Measurements from ENCODE around the gene OR10C1. TPM values are rescaled to one million over a fixed set of nuclear protein-coding genes. Genes with fewer than 3 reads are reported as not detected.
"Not testable (repeated sequence)": the region's sequence is repeated elsewhere in the genome, so short reads cannot be mapped to it uniquely, and the experiment has no call there.

OR10C1 gene, protein sequence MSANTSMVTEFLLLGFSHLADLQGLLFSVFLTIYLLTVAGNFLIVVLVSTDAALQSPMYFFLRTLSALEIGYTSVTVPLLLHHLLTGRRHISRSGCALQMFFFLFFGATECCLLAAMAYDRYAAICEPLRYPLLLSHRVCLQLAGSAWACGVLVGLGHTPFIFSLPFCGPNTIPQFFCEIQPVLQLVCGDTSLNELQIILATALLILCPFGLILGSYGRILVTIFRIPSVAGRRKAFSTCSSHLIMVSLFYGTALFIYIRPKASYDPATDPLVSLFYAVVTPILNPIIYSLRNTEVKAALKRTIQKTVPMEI
- not detected for polyA plus RNA-seq (2013, experiment 1 of 2; ENCODE audit: insufficient read length)
- not detected for polyA plus RNA-seq (2013, experiment 2 of 2; ENCODE audit: insufficient read length)

DNA sequence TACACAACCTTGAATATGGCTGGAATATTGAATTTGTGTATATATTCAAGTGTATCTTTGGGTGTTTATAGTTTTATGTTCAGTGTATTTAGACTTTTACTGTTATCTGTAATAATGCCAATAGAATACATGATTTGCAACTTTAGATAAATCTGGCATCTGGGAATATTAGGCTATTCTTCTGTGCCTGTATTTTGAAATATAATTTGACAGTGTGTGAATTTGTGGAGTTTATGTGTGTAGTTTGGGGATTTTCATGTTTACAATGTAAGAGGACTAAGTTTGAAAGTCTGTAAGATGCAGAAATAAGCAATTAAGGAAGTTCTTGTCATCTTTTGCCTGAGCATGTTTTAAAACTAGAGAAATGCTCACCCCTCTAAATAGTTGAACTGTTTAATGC, at the start of gene OR10C1:
TSS of gene OR10C1 (plus strand) at position 301 of the 400 bp plus-strand sequence. CDS start 710 bp downstream, outside the sequence.
- DNase-seq = no peak

DNA sequence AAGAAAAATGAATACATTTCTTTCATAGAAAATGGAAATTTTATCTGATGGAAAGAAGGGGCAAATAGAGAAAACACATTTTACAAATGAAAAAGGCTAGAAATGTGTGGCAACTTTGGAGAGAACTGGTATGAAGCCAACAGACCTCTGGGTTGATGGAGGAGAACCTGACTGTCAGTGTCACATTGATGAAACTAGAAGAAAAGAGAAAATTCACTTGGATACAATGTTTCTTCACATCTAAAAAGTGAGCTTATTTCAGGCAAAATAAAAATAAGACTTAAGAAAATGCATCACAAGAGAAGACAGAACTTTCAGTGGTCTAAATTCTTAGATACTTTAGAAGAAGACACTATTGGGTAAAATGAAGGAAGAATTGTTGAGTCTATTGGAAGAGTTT, 43.8 kb upstream of the OR10C1 start, which contains the start of gene OR12D2:
TSS of gene OR12D2 (plus strand) at position 301 of the 400 bp plus-strand sequence. CDS start 1,069 bp downstream, outside the sequence.
- no peak for DNase-seq

DNA sequence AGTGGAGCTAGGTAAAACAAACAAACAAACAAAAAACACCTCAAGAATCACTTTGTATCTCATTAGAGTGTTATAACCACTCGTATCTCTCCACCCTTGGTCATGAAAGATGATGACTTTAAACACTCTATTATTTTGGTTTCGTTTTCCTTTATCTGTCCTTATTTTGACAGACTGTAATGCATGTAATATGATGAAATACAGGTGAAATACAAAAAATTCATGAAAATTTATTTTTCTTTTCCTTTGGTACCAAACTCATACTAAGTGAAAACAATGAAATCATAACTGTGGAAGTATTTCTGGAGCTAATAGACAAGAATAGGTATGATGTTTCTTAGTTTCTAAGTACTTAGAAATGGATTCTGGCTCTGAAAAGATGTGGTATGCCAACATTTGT, 39.6 kb upstream of the OR10C1 start:
- DNase-seq = no peak

DNA sequence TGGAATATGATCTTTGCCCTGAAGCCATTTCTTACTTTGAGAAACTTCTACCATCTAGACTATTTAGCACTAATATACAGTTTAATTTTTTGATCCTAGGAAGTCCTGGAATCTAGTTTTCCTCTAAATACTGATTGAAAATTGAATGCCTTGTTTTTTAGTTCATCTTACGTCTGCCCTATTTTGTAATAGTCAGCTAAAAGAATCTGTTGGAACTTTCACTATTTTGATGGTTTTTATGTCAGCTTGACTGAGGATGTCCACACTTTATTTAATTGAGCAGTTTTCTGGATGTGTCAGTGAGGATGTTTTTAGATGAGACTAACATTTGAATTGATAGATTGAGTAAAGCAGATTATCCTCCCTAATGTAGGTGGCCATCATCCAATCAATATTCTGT, 35.3 kb upstream of the OR10C1 start:
- DNase-seq = no peak

DNA sequence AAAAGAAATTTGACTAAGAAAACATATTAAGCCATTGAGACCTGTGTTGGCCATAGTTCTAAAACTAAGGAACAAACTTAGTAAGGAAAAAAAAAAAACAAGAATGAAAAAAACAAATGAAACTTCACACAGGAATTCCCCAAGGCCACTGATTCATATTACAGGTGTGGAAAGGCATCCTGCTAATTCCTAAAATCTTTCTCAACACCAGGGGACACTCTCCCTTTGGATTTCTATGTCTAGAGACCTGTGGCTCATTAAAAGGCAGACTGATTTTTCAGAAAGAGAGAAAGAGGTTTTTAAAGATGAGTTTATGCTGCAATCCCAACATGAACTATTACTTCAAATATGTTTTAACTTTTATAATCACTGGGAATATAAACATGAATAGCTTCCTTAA, 24.5 kb upstream of the OR10C1 start, which contains the start of gene OR12D1:
TSS of gene OR12D1 (plus strand) at position 341 of the 400 bp plus-strand sequence.
- DNase-seq = no peak

DNA sequence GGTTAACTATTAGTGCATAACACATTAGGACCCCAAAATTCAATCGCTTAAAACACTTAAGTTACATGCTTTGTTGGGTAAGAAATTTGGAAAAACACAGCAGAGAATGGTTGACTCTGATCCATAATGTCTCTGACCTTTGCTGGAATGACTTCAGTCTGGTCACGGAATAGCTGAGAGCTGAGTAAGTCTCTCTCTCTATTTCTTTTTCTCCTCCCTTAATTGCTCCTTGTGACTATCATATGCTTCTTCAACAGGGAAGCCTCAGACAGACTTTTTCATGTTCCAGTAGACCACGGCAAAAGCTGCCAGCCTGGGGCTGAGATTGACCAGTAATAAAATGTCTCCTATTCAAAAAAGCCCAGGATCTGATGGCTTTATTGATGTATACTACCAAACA, 19.6 kb upstream of the OR10C1 start:
- DNase-seq = no peak

DNA sequence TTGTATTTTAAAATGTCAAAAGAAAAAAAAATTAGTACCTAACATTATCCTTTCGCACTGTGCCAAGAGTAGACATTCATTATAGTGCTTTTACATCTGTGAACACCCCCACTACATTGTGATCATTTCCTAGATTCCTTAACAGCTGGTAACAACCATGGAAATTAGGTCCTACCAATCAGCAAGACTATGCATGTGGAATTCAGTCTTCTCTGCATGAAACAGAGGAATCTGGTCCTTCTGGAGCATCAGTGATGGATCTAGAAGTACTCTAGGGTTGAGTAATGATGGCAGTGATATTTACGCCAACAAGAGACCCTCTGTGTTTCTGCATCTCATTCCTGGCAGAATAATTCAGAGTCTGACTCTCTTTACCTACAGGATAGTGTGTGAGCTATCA, 14.9 kb upstream of the OR10C1 start:
- DNase-seq = no peak

DNA sequence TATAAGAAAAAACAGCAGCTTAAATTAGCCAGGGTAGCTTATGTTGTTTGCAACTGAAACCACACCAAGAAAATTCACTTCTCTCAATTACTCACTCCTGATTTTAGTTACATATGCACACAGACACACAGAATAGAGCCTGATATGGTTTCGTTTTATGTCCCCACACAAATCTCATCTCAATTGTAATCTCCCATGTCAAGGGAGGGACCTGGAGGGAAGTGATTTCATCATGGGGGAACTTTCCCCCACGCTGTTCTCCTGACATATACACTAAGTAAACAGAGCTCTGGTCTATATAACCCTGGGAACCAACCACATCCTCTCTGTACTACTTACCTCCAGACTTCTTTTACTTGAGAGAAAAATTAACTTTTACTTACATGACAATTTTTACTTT, 14.5 kb upstream of the OR10C1 start:
- DNase-seq = no peak

DNA sequence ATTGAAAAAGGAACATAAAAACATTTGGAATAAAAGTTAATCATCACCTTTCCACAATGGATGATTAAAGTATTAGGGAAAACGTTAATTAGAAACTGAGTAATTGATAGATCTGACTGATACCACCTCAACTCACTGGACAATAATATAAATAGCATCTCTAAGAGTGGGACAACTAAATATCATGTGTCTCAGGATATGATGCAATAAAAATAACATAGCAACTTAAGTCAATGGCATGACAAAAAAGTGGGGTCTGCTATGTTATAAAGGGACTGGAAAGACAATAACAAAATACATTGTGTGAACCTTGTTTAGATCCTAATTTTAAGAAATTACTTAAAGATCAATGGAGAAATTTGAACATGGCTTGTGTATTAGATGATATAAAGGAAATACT, 14.0 kb upstream of the OR10C1 start:
- no peak for DNase-seq

DNA sequence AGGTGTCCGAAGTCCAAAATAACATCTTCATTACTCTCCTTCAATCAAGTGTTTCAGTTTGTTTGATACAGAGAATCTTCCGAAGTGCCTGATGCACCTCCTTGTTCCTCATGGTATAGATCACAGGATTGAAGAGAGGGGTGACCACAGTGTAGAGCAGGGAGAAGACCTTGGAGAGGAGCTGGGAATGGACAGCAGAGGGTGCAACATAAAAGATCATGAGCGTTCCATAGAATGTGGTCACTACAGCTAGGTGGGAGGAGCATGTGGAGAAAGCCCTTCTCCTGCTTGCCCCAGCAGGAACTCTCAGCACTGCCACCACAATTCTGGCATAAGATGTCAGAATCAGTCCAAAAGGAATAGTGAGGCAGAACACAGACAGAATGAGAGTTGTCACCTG, 12.5 kb upstream of the OR10C1 start:
- no peak for DNase-seq

DNA sequence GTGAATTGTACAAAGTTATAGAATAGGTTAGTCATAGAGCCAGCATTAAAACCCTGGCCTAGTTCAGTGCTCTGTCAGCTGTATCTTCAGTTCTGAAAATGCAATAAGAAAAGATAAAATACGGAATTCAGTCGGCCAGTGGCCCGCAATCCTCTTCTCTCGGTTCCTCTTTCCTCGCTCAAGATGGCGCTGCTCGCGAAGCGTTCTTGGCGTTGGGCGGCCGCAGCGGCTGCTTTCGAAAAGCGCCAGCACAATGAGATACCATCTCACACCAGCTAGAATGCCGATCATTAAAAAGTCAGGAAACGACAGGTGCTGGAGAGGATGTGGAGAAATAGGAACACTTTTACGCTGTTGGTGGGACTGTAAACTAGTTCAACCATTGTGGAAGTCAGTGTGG, 2.4 kb upstream of the OR10C1 start:
- not testable (repeated sequence) for DNase-seq

DNA sequence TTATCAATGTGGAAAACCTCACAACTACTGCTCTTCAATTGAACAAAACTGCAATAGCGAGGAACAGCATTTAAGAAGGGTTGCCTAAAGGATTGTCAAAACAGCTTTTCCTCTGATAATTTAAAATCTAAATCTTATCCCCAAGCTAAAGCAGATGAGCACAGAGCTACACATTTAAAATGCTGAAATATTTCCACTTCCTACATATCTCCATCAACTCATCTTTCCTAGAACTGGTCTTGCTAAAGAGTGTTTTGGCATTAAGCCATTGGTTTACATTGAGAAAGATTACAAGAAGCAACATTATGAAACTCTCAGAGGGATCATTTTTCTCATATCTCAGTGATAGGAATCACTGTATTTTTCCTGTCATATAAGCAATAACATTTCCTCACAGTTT, 3.6 kb downstream of the OR10C1 start:
- DNase-seq = no peak

DNA sequence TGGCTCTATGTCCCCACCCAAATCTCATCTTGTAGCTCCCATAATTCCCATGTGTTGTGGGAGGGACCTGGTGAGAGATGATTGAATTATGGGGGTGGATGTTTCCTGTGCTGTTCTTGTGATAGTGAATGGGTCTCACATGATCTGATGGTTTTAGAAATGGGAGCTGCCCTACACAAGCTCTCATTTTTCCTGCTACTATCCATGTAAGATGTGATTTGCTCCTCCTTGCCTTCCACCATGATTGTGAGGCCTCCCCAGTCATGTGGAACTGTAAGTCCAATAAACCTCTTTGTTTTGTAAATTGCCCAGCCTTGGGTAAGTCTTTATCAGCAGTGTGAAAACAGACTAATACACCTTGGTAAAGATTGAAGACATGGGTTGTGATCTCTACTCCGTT, 4.9 kb downstream of the OR10C1 start:
- not testable (repeated sequence) for DNase-seq

DNA sequence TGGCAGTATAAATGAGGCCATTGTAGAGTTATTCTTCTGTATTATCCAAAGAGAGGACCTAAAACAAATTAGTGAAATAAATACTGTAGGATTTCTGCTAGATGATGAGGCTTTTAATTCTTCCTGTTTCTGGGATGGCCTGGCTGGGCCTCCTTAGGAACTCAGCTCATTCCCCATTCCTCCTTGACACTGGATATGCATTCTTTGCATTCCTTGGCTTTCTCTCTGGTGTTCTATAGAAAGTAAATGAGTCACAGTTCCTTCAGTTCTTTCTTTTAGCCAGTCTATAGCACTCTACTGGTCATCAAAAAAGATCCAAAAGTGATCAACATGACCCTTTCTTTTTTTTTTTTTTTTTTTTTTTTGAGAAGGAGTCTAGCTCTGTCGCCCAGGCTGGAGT, 8.6 kb downstream of the OR10C1 start:
- DNase-seq = peak; percentile 44

DNA sequence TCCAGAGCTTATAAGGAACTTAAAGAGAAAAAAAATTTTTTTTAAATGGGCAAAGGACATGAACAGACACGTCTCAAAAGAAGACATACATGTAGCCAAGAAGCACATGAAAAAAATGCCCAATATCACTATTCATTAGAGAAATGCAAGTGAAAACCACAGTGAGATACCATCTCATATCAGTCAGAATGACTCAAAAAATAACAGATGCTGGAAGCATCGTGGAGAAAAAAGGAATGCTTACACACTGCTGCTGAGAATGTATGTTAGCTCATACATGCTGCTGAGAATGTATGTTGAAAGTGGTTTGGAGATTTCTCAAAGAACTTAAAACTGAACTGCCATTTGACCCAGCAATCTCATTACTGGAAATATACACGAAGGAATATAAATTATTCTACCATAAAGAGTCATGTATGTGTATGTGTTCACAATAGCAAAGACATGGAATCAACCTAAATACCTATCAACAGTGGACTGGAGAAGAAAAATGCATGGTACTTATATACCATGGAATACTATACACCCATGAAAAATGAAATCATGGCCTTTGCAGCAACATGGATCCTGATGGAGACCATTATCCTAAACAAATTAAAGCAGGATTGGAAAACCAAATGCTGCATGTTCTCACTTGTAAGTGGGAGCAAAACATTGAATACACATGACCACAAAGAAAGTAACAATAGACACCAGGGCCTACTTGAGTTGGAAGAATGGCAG, 12.5 kb downstream of the OR10C1 start:
- peak; percentile 47 for DNase-seq

DNA sequence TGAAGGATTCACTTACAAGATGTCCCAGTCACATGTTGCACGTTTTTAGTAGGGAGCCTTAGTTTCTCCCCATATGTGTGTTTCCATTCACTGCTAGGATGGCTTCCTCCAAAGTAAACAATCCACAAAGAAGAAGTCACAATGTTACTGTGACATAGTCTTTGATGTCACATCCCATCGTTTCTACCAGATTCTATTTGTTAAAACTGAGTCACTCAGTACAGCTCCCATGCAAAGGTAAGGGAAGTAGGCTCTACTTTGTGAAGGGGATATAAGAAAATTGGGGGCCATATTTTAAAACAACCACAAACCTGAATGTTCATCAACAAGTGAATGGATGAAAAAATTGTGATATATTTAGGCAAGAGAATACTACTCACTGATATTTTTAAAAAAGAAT, 17.9 kb downstream of the OR10C1 start, which contains the start of the genes OR11A1 and OR2H1:
TSS of gene OR11A1 (minus strand) at position 101 of the 400 bp plus-strand sequence. CDS start 29,430 bp downstream, outside the sequence.
TSS of gene OR2H1 (plus strand) at position 185 of the 400 bp plus-strand sequence. CDS start 4,615 bp downstream, outside the sequence.
- DNase-seq = no peak

DNA sequence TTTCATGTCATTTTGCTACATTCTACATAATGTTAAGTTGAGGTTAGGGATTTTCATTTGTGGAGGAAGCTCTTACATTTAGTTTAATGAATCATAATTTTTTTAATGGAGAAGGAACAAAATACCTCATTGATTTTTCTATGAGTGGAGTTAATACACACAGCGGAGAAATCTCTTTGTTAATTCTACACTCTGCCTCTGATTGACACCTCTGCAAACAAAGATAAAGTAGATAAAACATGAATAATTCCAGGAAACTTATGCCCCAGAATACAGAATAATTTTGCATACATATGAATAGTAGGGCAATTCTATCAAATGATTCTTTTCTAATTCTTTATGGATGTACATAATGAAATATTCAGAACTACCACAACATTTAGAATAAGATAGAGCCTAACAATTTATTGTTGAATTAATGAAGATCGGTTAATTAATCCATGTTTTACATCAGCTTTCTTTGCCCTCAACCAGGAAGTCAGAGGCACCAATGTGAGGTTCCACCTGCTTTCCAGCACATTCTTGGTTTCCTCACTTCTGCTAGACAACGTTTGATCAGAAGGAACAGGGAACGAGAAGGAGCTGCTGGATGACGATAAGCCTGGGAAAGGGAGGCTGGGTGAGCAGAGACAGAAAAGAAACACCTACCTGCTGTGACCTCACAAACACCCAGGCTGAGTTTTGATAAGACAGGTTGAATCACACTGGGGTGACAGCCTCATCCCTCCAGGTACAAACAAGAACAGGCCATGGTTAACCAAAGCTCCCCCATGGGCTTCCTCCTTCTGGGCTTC, 22.1 kb downstream of the OR10C1 start:
- no peak for DNase-seq

DNA sequence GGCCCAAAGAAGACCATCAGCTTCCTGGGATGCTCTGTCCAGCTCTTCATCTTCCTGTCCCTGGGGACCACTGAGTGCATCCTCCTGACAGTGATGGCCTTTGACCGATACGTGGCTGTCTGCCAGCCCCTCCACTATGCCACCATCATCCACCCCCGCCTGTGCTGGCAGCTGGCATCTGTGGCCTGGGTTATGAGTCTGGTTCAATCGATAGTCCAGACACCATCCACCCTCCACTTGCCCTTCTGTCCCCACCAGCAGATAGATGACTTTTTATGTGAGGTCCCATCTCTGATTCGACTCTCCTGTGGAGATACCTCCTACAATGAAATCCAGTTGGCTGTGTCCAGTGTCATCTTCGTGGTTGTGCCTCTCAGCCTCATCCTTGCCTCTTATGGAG, 22.9 kb downstream of the OR10C1 start:
- no peak for DNase-seq

DNA sequence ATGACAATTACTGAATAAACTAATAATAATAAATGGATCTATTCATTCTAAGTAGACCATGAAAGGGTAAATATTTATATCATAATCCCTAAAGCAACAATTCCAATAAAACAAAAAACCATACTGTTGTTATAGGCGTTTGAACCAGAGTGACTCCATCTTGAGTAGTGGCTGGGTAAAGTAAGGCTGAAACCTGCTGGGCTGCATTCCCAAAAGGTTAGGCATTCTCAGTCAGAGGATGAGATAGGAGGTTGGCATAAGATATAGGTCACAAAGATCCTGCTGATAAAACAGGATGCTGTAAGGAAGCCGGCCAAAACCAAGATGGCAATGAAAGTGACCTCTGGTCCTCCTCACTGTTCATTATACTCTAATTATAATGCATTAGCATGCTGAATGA, 26.2 kb downstream of the OR10C1 start:
- DNase-seq = no peak

DNA sequence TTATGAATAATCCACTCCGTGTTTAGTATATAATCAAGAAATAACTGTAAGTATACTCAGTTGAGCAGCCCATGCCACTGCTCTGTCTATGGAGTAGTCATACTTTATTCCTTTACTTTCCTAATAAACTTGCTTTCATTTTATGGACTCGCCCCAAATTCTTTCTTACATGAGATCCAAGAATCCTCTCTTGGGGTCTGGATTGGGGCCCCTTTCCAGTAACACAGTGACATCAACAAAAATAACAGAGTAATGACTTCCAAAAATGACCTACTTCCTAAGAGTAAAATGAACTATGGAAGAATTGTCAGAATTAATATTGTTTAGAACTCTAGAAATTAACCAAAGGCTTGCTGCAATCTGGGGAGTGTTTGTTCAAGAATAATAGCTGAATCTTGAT, 26.7 kb downstream of the OR10C1 start:
- no peak for DNase-seq

DNA sequence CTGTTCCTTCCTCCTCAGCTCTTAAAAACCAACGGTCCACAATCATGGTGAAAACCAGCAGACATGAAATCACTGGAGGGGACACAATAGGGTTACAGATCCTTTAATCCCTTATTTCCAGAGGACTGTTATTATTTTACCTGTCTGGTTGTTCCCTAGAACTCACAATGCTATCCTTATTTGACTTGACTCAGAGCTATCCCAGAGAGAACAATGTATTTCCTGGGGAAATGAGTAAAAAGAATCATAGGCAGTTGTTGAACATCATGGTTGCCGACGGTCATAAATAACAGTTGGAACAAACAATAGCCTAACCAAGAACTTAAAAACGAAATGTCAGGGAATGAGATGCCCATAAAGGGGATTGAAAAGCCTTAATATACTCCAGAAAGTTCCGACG, 27.1 kb downstream of the OR10C1 start:
- DNase-seq = no peak

DNA sequence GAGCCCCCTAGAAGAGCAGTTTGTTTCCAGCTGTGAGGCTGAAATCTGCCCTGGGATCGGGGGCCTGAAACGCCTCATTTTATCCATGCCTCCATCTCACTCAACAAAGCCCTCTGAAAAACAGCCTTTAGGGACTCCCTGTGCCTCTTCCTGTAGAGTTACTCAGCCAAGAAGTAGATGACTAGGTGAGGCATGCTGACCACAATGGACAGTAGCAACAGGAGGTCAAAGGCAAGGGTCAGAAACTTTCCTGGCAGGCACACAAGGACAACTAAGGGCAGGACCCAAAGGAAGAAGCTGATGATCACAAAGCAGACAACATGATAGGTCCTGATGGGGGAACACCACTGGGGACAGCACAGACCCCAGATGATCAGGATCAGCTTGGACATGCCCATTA, 35.9 kb downstream of the OR10C1 start:
- no peak for DNase-seq
